WERI-Rb-1 (cell line): ENCODE measurements around the gene NEB.

ENCODE experiments used
- DNase-seq: peaks from one replicate; pipeline ENCODE4 v3.0.0-alpha.2; 2020
- H3K27ac ChIP-seq: fragments of 250-450 bp; sonication (Bioruptor Pico); 2 replicates; pipeline ENCODE4 v1.5.1; 2020; ENCODE audit warnings: mild to moderate bottlenecking, moderate library complexity
- H3K27me3 ChIP-seq: fragments of 250-450 bp; sonication (Bioruptor Pico); 2 replicates; pipeline ENCODE4 v1.5.1; 2021; ENCODE audit warnings: mild to moderate bottlenecking, low read depth, moderate library complexity; ENCODE audit not compliant: insufficient read depth, severe bottlenecking
- H3K36me3 ChIP-seq: fragments of 250-450 bp; sonication (Bioruptor Pico); 2 replicates; pipeline ENCODE4 v1.5.1; 2020; ENCODE audit warnings: mild to moderate bottlenecking, moderate library complexity
- H3K4me3 ChIP-seq: 2 replicates; pipeline ENCODE4 v1.5.1; 2011; ENCODE audit warnings: low read depth, mild to moderate bottlenecking, control low read depth, low read length
- H3K9me3 ChIP-seq: fragments of 250-450 bp; sonication (Bioruptor Pico); 2 replicates; pipeline ENCODE4 v1.5.1; 2021; ENCODE audit warnings: mild to moderate bottlenecking, moderate library complexity; ENCODE audit not compliant: severe bottlenecking
- CTCF ChIP-seq: IDR thresholded peaks from 2 replicates; pipeline ENCODE4 v1.5.1; 2011; ENCODE audit warnings: low read depth, mild to moderate bottlenecking, control low read depth, inconsistent platforms, low read length

NEB gene

GRCh38 chr2:151665959-151666358 is 68.3 kb downstream of the NEB start:
- no peak for TF ChIP-seq CTCF
- DNase-seq = no peak
- no peak overlapping the region for H3K4me3 ChIP-seq
- no peaks in the 10 kb centered on the region for H3K36me3 ChIP-seq
- no peak overlapping the region for H3K27ac ChIP-seq
- H3K9me3 ChIP-seq = no peaks in the 10 kb centered on the region
- H3K27me3 ChIP-seq = no peaks in the 10 kb centered on the region

- Histone ChIP-seq H3K27me3 (no peaks in the 10 kb centered on the region), H3K9me3 (no peaks in the 10 kb centered on the region), H3K27ac (no peak overlapping the region), H3K4me3 (no peak overlapping the region), H3K36me3 (no peaks in the 10 kb centered on the region)
- DNase-seq = no peak
- TF ChIP-seq CTCF = no peak
These were observed 69.8 kb downstream of the NEB start for GRCh38 chr2:151664520-151664919.

- Histone ChIP-seq H3K4me3 (no peak overlapping the region), H3K36me3 (no peaks in the 10 kb centered on the region), H3K27ac (no peak overlapping the region), H3K9me3 (no peaks in the 10 kb centered on the region), H3K27me3 (no peaks in the 10 kb centered on the region)
- no peak for TF ChIP-seq CTCF
- DNase-seq = no peak
These were observed 72.7 kb downstream of the NEB start for GRCh38 chr2:151661625-151662024.

GRCh38 chr2:151658081-151658480 is 76.2 kb downstream of the NEB start:
- no peak for TF ChIP-seq CTCF

GRCh38 chr2:151657667-151658076 is 76.6 kb downstream of the NEB start:
- no peaks in the 10 kb centered on the region for H3K27me3 ChIP-seq
- TF ChIP-seq CTCF = no peak
- no peaks in the 10 kb centered on the region for H3K9me3 ChIP-seq
- H3K4me3 ChIP-seq = no peak overlapping the region
- H3K36me3 ChIP-seq = no peaks in the 10 kb centered on the region
- no peak for DNase-seq
- no peak overlapping the region for H3K27ac ChIP-seq

More at GRCh38 chr2:151658081-151658480, 76.2 kb downstream of the NEB start:
- Histone ChIP-seq H3K27me3 (no peaks in the 10 kb centered on the region), H3K27ac (no peak overlapping the region), H3K9me3 (no peaks in the 10 kb centered on the region), H3K36me3 (no peaks in the 10 kb centered on the region), H3K4me3 (no peak overlapping the region)
- no peak for DNase-seq

- Histone ChIP-seq H3K36me3 (no peaks in the 10 kb centered on the region), H3K4me3 (no peak overlapping the region), H3K27me3 (no peaks in the 10 kb centered on the region), H3K27ac (no peak overlapping the region), H3K9me3 (no peaks in the 10 kb centered on the region)
- DNase-seq = no peak
- no peak for TF ChIP-seq CTCF
These were observed 78.4 kb downstream of the NEB start for GRCh38 chr2:151655663-151656398.
